ENCODE measurements around the gene CSNK2A3.

The CSNK2A3 gene

GRCh38 chr11:11316651-11317230 lies 36.3 kb downstream of the CSNK2A3 start:
- Histone ChIP-seq H3K79me2 (ENCODE audit: control insufficient read depth, insufficient read depth, low read length, poor library complexity) (no peaks in the 10 kb centered on the region), H3K36me3 (ENCODE audit: control insufficient read depth in 1 of 2, insufficient read depth in 2 of 2, low read length in 2 of 2) (no peaks in the 10 kb centered on the region), H3K9me3 (ENCODE audit: insufficient read depth, low read depth, low read length) (no peaks in the 10 kb centered on the region), H3K14ac (ENCODE audit: low read length) (no peak overlapping the region), H2AK5ac (ENCODE audit: low read length) (no peak overlapping the region), H3K23ac (ENCODE audit: low read length) (no peak overlapping the region), H3K4ac (ENCODE audit: low read depth, low read length) (no peak overlapping the region), H2BK120ac (ENCODE audit: insufficient read depth, low read length, poor library complexity) (no peak overlapping the region), H2BK5ac (ENCODE audit: low read depth, low read length, poor library complexity) (no peak overlapping the region), H3K27me3 (ENCODE audit: insufficient read depth, low read length) (no peaks in the 10 kb centered on the region), H4K8ac (ENCODE audit: low read depth, low read length) (no peak overlapping the region), H3K79me1 (ENCODE audit: low read length) (no peaks in the 10 kb centered on the region), H2BK12ac (ENCODE audit: low read length) (no peak overlapping the region), H3K4me1 (ENCODE audit: control insufficient read depth in 1 of 2, insufficient read depth in 2 of 2, low read length in 2 of 2) (no peaks in the 10 kb centered on the region), H3K27ac (ENCODE audit: low read depth, low read length) (no peak overlapping the region), H3K18ac (ENCODE audit: low read length) (no peak overlapping the region), H2AFZ (ENCODE audit: insufficient read depth, low read length, poor library complexity) (no peak overlapping the region), H3K4me3 (ENCODE audit: low read depth, low read length) (no peak overlapping the region), H3K4me2 (ENCODE audit: low read length) (no peak overlapping the region), H4K91ac (ENCODE audit: low read depth, low read length) (no peak overlapping the region), H3K9ac (ENCODE audit: low read length) (no peak overlapping the region), H4K12ac (ENCODE audit: low read depth, low read length) (no peak overlapping the region)
- no CpG with 5 or more reads among the region's 3 CpGs for WGBS (ENCODE audit: extremely low coverage, insufficient coverage, insufficient read length)
- peak in 1 of 2 donors; percentile 12 for DNase-seq

GRCh38 chr11:11313902-11314692 lies 39.0 kb downstream of the CSNK2A3 start:
- no peaks in the 10 kb centered on the region for H3K27me3 ChIP-seq (ENCODE audit: insufficient read depth, low read length)
- H3K14ac ChIP-seq (ENCODE audit: low read length), result no peak overlapping the region
- no peak overlapping the region for H3K4ac ChIP-seq (ENCODE audit: low read depth, low read length)
- H3K9ac ChIP-seq (ENCODE audit: low read length), result no peak overlapping the region
- H4K12ac ChIP-seq (ENCODE audit: low read depth, low read length), result no peak overlapping the region
- H3K4me3 ChIP-seq (ENCODE audit: low read depth, low read length), result no peak overlapping the region
- no peak overlapping the region for H2BK5ac ChIP-seq (ENCODE audit: low read depth, low read length, poor library complexity)
- H3K4me1 ChIP-seq (ENCODE audit: control insufficient read depth in 1 of 2, insufficient read depth in 2 of 2, low read length in 2 of 2), result no peaks in the 10 kb centered on the region
- H3K18ac ChIP-seq (ENCODE audit: low read length), result no peak overlapping the region
- no peaks in the 10 kb centered on the region for H3K79me1 ChIP-seq (ENCODE audit: low read length)
- DNase-seq, result no peak
- H3K9me3 ChIP-seq (ENCODE audit: insufficient read depth, low read depth, low read length), result no peaks in the 10 kb centered on the region
- no peaks in the 10 kb centered on the region for H3K36me3 ChIP-seq (ENCODE audit: control insufficient read depth in 1 of 2, insufficient read depth in 2 of 2, low read length in 2 of 2)
- no peak overlapping the region for H4K91ac ChIP-seq (ENCODE audit: low read depth, low read length)
- H2AFZ ChIP-seq (ENCODE audit: insufficient read depth, low read length, poor library complexity), result no peak overlapping the region
- no peak overlapping the region for H2BK120ac ChIP-seq (ENCODE audit: insufficient read depth, low read length, poor library complexity)
- H3K23ac ChIP-seq (ENCODE audit: low read length), result no peak overlapping the region
- H3K4me2 ChIP-seq (ENCODE audit: low read length), result no peak overlapping the region
- no peak overlapping the region for H3K27ac ChIP-seq (ENCODE audit: low read depth, low read length)
- no peak overlapping the region for H4K8ac ChIP-seq (ENCODE audit: low read depth, low read length)
- no peak overlapping the region for H2BK12ac ChIP-seq (ENCODE audit: low read length)
- no peaks in the 10 kb centered on the region for H3K79me2 ChIP-seq (ENCODE audit: control insufficient read depth, insufficient read depth, low read length, poor library complexity)
- H2AK5ac ChIP-seq (ENCODE audit: low read length), result no peak overlapping the region
- WGBS (ENCODE audit: extremely low coverage, insufficient coverage, insufficient read length), result no CpG with 5 or more reads among the region's 6 CpGs

DNA sequence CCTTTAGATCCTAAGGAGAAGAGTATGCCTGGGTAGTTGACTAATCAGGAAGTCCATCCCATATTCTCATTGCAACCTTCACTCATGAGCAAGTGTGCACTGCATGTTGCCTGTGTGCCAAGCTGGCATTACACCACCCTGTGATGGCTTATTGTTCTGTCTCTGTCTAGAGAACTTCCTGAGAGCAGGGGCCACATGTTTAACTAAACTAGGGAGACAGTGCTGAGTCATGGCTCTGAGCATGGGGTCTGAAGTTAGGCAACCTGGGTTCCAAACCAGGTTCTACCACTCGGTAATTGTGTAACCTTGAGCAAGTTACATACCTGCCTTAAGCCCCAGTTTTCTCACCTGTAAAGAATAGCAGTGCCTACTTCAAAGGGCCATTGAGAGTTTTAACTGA lies 39.6 kb downstream of the CSNK2A3 start:
- Histone ChIP-seq H3K4me2 (ENCODE audit: low read length) (no peak overlapping the region), H3K23ac (ENCODE audit: low read length) (no peak overlapping the region), H3K4me3 (ENCODE audit: low read depth, low read length) (no peak overlapping the region), H4K8ac (ENCODE audit: low read depth, low read length) (no peak overlapping the region), H3K4me1 (ENCODE audit: control insufficient read depth in 1 of 2, insufficient read depth in 2 of 2, low read length in 2 of 2) (no peaks in the 10 kb centered on the region), H3K9me3 (ENCODE audit: insufficient read depth, low read depth, low read length) (no peaks in the 10 kb centered on the region), H3K4ac (ENCODE audit: low read depth, low read length) (no peak overlapping the region), H4K12ac (ENCODE audit: low read depth, low read length) (no peak overlapping the region), H3K36me3 (ENCODE audit: control insufficient read depth in 1 of 2, insufficient read depth in 2 of 2, low read length in 2 of 2) (no peaks in the 10 kb centered on the region), H2BK5ac (ENCODE audit: low read depth, low read length, poor library complexity) (no peak overlapping the region), H3K9ac (ENCODE audit: low read length) (no peak overlapping the region), H3K27ac (ENCODE audit: low read depth, low read length) (no peak overlapping the region), H2BK120ac (ENCODE audit: insufficient read depth, low read length, poor library complexity) (no peak overlapping the region), H2AFZ (ENCODE audit: insufficient read depth, low read length, poor library complexity) (no peak overlapping the region), H3K79me1 (ENCODE audit: low read length) (no peaks in the 10 kb centered on the region), H2AK5ac (ENCODE audit: low read length) (no peak overlapping the region), H3K18ac (ENCODE audit: low read length) (no peak overlapping the region), H3K79me2 (ENCODE audit: control insufficient read depth, insufficient read depth, low read length, poor library complexity) (no peaks in the 10 kb centered on the region), H3K14ac (ENCODE audit: low read length) (no peak overlapping the region), H3K27me3 (ENCODE audit: insufficient read depth, low read length) (no peaks in the 10 kb centered on the region), H2BK12ac (ENCODE audit: low read length) (no peak overlapping the region), H4K91ac (ENCODE audit: low read depth, low read length) (no peak overlapping the region)
- peak; percentile 22 to 49 for DNase-seq
- WGBS (ENCODE audit: extremely low coverage, insufficient coverage, insufficient read length), result no CpG with 5 or more reads among the region's 1 CpG

- H4K91ac ChIP-seq (ENCODE audit: low read depth, low read length), result no peak overlapping the region
- H3K18ac ChIP-seq (ENCODE audit: low read length), result no peak overlapping the region
- no peaks in the 10 kb centered on the region for H3K27me3 ChIP-seq (ENCODE audit: insufficient read depth, low read length)
- no peaks in the 10 kb centered on the region for H3K79me2 ChIP-seq (ENCODE audit: control insufficient read depth, insufficient read depth, low read length, poor library complexity)
- H3K9ac ChIP-seq (ENCODE audit: low read length), result no peak overlapping the region
- H3K9me3 ChIP-seq (ENCODE audit: insufficient read depth, low read depth, low read length), result no peaks in the 10 kb centered on the region
- H4K12ac ChIP-seq (ENCODE audit: low read depth, low read length), result no peak overlapping the region
- H3K36me3 ChIP-seq (ENCODE audit: control insufficient read depth in 1 of 2, insufficient read depth in 2 of 2, low read length in 2 of 2), result no peaks in the 10 kb centered on the region
- no peak overlapping the region for H3K4me3 ChIP-seq (ENCODE audit: low read depth, low read length)
- no peak overlapping the region for H2BK12ac ChIP-seq (ENCODE audit: low read length)
- H3K23ac ChIP-seq (ENCODE audit: low read length), result no peak overlapping the region
- no peak overlapping the region for H3K14ac ChIP-seq (ENCODE audit: low read length)
- DNase-seq, result no peak
- H3K4me2 ChIP-seq (ENCODE audit: low read length), result no peak overlapping the region
- H3K4ac ChIP-seq (ENCODE audit: low read depth, low read length), result no peak overlapping the region
- no peaks in the 10 kb centered on the region for H3K4me1 ChIP-seq (ENCODE audit: control insufficient read depth in 1 of 2, insufficient read depth in 2 of 2, low read length in 2 of 2)
- H3K79me1 ChIP-seq (ENCODE audit: low read length), result no peaks in the 10 kb centered on the region
- H2BK120ac ChIP-seq (ENCODE audit: insufficient read depth, low read length, poor library complexity), result no peak overlapping the region
- H2BK5ac ChIP-seq (ENCODE audit: low read depth, low read length, poor library complexity), result no peak overlapping the region
- no peak overlapping the region for H2AK5ac ChIP-seq (ENCODE audit: low read length)
- no peak overlapping the region for H4K8ac ChIP-seq (ENCODE audit: low read depth, low read length)
- H2AFZ ChIP-seq (ENCODE audit: insufficient read depth, low read length, poor library complexity), result no peak overlapping the region
- no peak overlapping the region for H3K27ac ChIP-seq (ENCODE audit: low read depth, low read length)
- WGBS (ENCODE audit: extremely low coverage, insufficient coverage, insufficient read length), result no CpG with 5 or more reads among the region's 1 CpG
These were observed 40.3 kb downstream of the CSNK2A3 start for GRCh38 chr11:11312738-11313137.
